DMS153 (cell line): ENCODE results near the gene IPMK.
"Not testable (repeated sequence)": the region's sequence is repeated elsewhere in the genome, so short reads cannot be mapped to it uniquely, and the experiment has no call there.

ENCODE experiments used
- DNase-seq: peaks from one replicate; lab custom pipeline; 2025; lab: John Stamatoyannopoulos, UW

Gene IPMK

GRCh38 chr10:58266826-58267712 lies 625 bp downstream of the IPMK start:
- peak; percentile 10 for DNase-seq

- DNase-seq, result no peak
These were observed 1.5 kb downstream of the IPMK start for GRCh38 chr10:58266003-58266825.

DNA sequence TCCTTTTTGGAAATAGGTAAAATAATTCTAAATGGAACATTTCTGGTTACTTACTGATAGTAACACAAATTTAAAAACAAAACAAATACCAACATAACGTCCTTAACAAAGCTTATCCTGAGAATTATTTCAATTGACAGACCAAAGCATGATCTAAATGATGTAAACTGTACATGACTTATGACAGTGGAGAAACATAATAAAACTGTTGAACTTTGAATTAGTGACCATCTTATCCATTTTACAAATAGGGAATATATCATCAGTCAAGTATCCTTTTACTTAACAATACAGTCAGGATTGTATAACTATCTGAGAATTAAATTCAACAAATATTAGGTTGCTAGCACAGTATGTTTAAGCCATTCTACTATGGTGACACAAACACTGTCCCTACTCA lies 2.4 kb downstream of the IPMK start:
- no peak for DNase-seq

DNA sequence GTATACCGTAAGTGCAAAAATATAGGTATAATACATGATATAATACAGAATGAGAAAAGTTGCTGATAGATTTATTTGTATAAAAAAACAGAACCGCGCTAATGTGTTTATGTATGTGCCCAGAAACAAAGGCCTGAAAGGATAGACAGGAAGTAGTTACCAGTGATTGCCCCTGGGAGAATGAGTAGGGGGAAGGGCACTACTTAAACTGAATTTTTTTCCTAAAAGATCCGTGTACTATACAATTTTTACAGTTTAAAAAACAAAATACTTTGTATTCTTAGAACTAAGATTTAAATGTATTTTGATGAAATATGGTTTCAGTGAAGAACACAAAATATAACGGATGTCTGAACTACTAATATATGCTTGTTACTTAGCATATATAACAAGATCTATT lies 2.9 kb downstream of the IPMK start:
- DNase-seq, result peak; percentile 19

DNA sequence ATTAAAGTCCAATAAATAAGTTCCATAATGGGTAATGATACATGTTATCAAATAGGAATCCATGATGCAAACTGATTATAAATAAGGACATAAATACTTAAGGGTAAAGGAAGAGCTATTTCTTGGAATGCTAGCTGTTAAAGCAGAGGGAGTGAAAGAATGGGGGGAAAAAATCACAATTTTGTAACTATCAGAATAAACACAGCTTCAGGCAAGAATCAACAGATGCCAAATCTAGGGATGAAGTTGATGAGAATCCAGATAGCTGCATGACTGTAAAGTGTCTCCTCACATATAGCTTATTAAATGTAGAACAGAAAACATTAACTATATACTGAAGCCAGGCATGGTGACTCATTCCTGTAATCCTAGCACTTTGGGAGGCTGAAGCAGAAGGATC lies 4.9 kb downstream of the IPMK start:
- no peak for DNase-seq

DNA sequence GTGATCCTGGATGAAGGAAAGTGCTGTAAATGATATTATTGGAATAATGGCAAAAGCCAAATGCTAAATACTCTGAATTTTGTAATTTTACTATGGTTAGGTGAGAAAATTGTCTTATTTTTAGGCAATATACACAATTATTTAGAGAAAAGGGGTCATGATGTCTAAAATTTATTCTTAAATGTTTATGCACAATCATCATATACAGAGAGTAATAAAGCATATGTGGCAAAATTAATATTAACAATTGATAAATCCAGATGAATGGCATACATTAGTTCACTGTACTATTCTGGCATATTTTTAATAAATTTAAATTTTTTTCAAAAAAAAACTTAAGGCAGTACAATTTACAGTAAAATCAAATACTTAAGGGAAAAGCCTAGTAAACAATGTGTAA lies 7.4 kb downstream of the IPMK start:
- no peak for DNase-seq

GRCh38 chr10:58258977-58259692 lies 8.6 kb downstream of the IPMK start:
- no peak for DNase-seq

DNA sequence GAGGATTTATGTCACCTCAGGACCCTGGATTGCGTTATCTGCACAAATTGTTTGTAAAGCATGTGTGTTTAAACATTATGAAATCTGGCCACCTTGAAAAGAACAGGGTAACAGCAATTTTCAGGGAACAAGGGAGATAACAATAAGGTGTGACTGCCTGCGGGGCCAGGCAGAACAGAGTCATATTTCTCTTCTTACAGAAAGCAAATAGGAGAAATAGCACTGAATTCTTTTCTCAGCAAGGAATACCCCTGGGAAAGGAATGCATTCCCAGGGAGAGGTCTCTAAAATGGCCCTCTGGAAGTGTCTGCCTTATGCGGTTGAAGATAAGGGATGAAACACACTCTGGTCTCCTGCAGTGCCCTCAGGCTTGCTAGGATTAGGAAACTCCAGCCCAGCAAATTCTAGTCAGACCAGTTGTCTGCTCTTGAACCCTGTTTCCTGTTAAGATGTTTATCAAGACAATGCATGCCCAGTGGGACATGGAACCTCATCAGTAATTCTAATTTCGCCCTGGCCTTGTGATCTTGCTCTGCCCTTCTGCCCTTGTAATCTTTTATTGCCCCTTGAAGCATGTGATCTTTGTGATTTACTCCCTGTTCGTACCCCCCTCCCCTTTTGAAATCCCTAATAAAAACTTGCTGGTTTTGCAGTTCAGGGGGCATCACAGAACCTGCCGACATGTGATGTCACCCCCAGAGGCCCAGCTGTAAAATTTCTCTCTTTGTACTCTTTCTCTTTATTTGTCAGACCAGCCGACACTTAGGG lies 11.5 kb downstream of the IPMK start:
- DNase-seq, result not testable (repeated sequence)

DNA sequence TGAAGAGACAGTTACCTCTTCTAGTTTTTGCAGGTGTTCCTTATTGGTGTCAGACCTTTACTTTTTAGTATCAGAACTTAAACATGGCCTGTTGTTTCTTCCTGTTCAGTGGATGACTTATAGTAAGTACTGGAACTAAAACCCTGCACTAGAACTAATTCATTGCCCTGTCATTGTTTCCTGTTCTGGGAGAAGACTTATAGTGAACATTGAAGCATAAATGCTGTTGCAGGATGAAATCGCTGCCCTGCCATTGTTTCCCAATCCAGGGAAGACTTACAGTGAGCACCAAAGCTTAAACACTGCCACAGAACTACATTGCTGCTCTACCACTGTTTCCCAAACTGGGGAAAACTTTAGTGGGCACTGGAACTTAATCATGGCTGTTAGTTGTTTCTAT lies 13.1 kb downstream of the IPMK start:
- DNase-seq, result no peak

GRCh38 chr10:58253184-58253583 lies 14.5 kb downstream of the IPMK start:
- no peak for DNase-seq

- not testable (repeated sequence) for DNase-seq
These were observed 23.0 kb downstream of the IPMK start for GRCh38 chr10:58244666-58245065.

GRCh38 chr10:58244242-58244641 lies 23.5 kb downstream of the IPMK start:
- not testable (repeated sequence) for DNase-seq

DNA sequence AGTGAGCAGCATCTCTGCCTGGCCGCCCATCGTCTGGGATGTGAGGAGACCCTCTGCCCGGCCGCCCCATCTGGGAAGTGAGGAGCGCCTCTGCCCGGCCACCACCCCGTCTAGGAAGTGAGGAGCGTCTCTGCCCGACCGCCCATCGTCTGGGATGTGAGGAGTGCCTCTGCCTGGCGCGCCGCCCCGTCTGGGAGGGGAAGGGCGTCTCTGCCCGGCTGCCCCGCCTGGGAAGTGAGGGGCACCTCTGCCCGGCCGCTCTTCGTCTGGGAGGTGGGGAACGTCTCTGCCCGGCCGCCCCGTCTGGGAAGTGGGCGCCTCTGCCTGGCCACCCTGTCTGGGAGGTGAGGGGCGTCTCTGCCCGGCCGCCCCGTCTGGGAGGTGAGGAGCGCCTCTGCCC lies 23.9 kb downstream of the IPMK start:
- not testable (repeated sequence) for DNase-seq

GRCh38 chr10:58243269-58243668 lies 24.4 kb downstream of the IPMK start:
- DNase-seq, result no peak

DNA sequence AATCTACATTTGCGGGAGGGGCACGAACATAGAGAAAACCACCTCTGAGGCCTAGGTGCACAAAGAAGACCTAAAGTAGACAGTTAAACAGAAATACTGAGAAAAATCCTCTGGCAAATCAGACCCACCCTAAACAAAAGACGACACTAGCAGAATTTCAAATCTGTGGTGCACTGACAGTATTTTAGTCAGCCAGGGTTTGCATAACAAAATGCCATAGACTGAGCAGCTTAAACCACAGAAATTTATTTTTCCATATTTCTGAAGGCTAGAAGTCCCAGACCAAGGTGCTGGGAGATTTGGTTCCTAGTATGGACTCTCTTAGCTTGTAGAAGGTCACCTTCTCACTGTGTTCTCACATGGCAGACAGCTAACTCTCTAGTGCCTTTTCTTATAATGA lies 26.3 kb downstream of the IPMK start:
- DNase-seq, result no peak

- no peak for DNase-seq
These were observed 27.2 kb downstream of the IPMK start for GRCh38 chr10:58240531-58240930.

GRCh38 chr10:58239561-58240169 lies 28.0 kb downstream of the IPMK start:
- no peak for DNase-seq

DNA sequence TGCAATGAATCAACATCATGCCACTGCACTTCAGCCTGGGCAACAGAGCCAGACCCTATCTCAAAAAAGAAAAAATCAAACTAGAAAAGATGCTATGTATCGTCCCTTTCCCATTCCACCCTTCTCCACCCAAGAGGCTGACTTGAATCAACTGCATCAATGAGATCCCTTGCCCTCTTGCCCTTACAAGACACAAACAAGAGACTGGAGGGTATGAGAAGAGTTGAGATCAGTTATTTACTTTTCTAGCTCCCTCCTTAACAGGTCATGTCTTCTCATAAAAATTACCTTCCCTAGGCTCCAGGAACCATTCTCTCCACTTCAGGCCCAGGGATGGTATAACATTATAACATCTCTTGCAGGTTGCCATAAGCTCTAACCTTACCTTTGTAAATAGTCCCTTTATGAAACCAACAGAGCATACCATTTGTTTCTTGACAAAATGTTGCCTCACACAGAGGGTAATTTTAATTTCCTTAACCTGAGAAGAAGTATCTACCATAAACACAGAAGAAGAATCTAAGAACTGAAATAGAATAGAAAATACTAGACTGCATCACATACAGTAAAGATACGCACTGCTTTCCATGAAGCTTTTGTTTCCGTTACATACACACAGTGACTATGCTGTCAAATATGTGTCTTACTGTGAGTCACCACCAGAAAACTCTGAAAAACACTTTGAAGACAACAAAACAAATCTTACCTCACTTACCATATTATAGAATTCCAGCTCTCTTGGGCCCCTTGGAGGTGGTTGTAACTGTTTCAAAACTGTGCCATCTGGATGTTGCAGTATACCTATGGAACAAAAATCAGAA lies 30.5 kb downstream of the IPMK start:
- DNase-seq, result no peak

GRCh38 chr10:58229856-58230255 lies 37.8 kb downstream of the IPMK start:
- DNase-seq, result not testable (repeated sequence)

DNA sequence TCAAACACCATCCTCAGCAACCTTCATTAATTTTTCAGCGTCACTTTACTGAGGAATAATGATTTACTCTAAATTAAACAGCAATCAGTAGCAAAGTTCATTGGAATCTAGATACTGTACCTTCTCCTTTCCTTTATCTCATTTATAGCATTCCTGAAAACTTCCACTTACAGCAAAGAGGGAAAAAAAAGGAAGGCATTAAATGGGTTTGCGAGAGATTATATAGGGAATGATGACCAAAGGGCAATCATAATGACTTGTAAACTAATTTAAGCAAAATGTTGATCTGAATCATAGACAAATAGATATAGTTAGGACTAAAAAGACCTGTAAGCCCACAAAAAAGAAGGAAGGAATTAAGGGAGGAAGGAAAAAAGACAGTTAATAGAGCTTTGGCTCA lies 42.0 kb downstream of the IPMK start:
- no peak for DNase-seq
